ENCODE measurements around the gene CAPNS2. TPM values are rescaled to one million over a fixed set of nuclear protein-coding genes. Genes with fewer than 3 reads are reported as not detected.

CAPNS2 gene
- total RNA-seq, 1 donor from 2014 or later = 3.4 TPM

DNA sequence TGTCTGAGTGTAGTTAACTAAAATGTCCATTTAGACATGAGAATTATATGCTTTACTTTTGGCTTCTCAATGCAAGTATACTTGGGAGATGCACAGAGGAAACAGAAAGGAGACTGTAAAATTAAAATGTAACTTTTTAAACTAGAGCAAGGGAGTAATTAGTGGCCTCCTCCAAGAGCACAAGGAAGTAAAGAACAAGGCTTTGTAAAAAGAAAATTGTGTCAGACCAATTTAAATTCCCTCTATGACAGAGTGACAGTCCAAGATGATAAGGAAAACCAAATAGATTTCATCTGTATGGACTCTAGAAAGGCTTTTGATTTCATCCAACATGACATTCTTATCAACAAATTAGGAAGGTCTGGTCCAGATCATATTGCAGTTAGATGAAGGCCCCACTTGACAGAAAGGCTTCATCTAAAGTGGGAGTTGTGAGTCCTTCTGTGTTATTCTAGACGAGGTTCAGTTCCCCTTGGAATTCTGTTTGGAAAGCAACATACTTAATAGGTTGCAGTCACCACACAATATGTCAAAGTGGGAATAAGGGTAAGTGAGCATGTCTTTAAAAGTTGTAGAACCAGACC lies 6.5 kb upstream of the CAPNS2 start:
- no peak for DNase-seq (ENCODE audit: low read depth)
- no peak overlapping the region for H3K27ac Mint-ChIP-seq (ENCODE audit: unreplicated experiment)

DNA sequence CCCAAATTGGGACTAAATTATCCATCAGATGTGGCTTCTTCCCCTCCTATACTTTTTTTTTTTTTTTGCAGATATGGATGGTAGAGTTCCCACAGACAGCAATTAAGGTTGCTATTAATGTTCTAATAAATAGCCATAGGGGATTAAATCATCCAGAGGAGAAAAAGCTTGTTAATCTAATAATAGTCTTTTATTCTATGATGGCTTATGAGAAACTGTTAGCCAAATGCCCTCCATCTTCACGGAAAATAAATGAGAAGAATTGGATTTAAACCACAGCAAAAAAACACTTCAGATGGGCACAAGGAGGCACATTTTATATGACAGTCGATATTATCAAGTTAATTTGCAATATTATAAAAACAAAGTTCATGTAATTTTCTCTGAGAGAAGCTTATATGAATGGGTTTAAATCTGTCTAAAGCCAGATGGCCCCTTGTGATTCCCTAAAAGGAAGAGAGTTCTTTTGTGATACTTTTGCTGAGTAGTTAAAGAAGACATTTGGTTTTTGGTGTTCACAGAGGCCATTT lies 5.1 kb upstream of the CAPNS2 start:
- Histone ChIP-seq H3K79me2 (ENCODE audit: insufficient read depth, low read length) (no peaks in the 10 kb centered on the region), H3K27me3 (ENCODE audit: insufficient read depth, low read length) (no peaks in the 10 kb centered on the region), H3K9me3 (ENCODE audit: insufficient read depth, low read depth, low read length) (no peaks in the 10 kb centered on the region), H3K36me3 (ENCODE audit: insufficient read depth, low read length) (peaks cover 2% of the 10 kb centered on the region), H3K4me2 (ENCODE audit: low read length) (no peak overlapping the region), H3K9ac (ENCODE audit: low read length) (no peak overlapping the region), H3K4me1 (ENCODE audit: insufficient read depth, low read length) (peaks cover 13% of the 10 kb centered on the region), H2AFZ (ENCODE audit: low read depth, low read length) (no peak overlapping the region), H3K4me3 (ENCODE audit: insufficient read depth, low read depth, low read length) (no peak overlapping the region), H3K27ac (ENCODE audit: low read depth, low read length) (no peak overlapping the region), H4K20me1 (ENCODE audit: insufficient read depth, low read length) (peaks cover 6% of the 10 kb centered on the region)
- TF ChIP-seq, protein P1, sequence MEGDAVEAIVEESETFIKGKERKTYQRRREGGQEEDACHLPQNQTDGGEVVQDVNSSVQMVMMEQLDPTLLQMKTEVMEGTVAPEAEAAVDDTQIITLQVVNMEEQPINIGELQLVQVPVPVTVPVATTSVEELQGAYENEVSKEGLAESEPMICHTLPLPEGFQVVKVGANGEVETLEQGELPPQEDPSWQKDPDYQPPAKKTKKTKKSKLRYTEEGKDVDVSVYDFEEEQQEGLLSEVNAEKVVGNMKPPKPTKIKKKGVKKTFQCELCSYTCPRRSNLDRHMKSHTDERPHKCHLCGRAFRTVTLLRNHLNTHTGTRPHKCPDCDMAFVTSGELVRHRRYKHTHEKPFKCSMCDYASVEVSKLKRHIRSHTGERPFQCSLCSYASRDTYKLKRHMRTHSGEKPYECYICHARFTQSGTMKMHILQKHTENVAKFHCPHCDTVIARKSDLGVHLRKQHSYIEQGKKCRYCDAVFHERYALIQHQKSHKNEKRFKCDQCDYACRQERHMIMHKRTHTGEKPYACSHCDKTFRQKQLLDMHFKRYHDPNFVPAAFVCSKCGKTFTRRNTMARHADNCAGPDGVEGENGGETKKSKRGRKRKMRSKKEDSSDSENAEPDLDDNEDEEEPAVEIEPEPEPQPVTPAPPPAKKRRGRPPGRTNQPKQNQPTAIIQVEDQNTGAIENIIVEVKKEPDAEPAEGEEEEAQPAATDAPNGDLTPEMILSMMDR (IDR thresholded peaks at IDR 0.05; ENCODE audit: insufficient read depth, low read depth, low read length) = no peak
- no peak for TF ChIP-seq EZH2 (IDR thresholded peaks at IDR 0.05; ENCODE audit: insufficient read depth, low read length)
- peaks cover 6% of the 10 kb centered on the region for H3K4me1 Mint-ChIP-seq (ENCODE audit: low read depth, unreplicated experiment)
- H3K4me3 Mint-ChIP-seq (ENCODE audit: unreplicated experiment) = no peak overlapping the region
- FAIRE-seq = no peak
- peaks cover 21% of the 10 kb centered on the region for H3K36me3 Mint-ChIP-seq (ENCODE audit: low read depth, unreplicated experiment)
- H3K27ac Mint-ChIP-seq (ENCODE audit: unreplicated experiment) = no peak overlapping the region
- H3K9me3 Mint-ChIP-seq (ENCODE audit: unreplicated experiment) = no peaks in the 10 kb centered on the region
- no peaks in the 10 kb centered on the region for H3K27me3 Mint-ChIP-seq (ENCODE audit: low read depth, unreplicated experiment)
- no peak for DNase-seq (ENCODE audit: low read depth)

More for the DNA sequence above, 6.5 kb upstream of the CAPNS2 start:
- no peaks in the 10 kb centered on the region for H3K79me2 ChIP-seq (ENCODE audit: insufficient read depth, low read length)
- no peak overlapping the region for H3K4me2 ChIP-seq (ENCODE audit: low read length)
- TF ChIP-seq EZH2 (IDR thresholded peaks at IDR 0.05; ENCODE audit: insufficient read depth, low read length) = no peak
- TF ChIP-seq, protein P1 (IDR thresholded peaks at IDR 0.05; ENCODE audit: insufficient read depth, low read depth, low read length) = no peak
- no peaks in the 10 kb centered on the region for H3K9me3 ChIP-seq (ENCODE audit: insufficient read depth, low read depth, low read length)
- H3K27me3 ChIP-seq (ENCODE audit: insufficient read depth, low read length) = no peaks in the 10 kb centered on the region
- H3K4me3 ChIP-seq (ENCODE audit: insufficient read depth, low read depth, low read length) = no peak overlapping the region
- H3K36me3 Mint-ChIP-seq (ENCODE audit: low read depth, unreplicated experiment) = peaks cover 24% of the 10 kb centered on the region
- no peak for FAIRE-seq
- H3K9me3 Mint-ChIP-seq (ENCODE audit: unreplicated experiment) = no peaks in the 10 kb centered on the region
- H3K27me3 Mint-ChIP-seq (ENCODE audit: low read depth, unreplicated experiment) = no peaks in the 10 kb centered on the region
- H3K4me1 ChIP-seq (ENCODE audit: insufficient read depth, low read length) = peaks cover 13% of the 10 kb centered on the region
- H3K9ac ChIP-seq (ENCODE audit: low read length) = no peak overlapping the region
- H4K20me1 ChIP-seq (ENCODE audit: insufficient read depth, low read length) = peaks cover 6% of the 10 kb centered on the region
- H3K4me1 Mint-ChIP-seq (ENCODE audit: low read depth, unreplicated experiment) = peaks cover 8% of the 10 kb centered on the region
- no peak overlapping the region for H3K27ac ChIP-seq (ENCODE audit: low read depth, low read length)
- no peak overlapping the region for H2AFZ ChIP-seq (ENCODE audit: low read depth, low read length)
- H3K36me3 ChIP-seq (ENCODE audit: insufficient read depth, low read length) = peaks cover 5% of the 10 kb centered on the region
- H3K4me3 Mint-ChIP-seq (ENCODE audit: unreplicated experiment) = no peak overlapping the region

DNA sequence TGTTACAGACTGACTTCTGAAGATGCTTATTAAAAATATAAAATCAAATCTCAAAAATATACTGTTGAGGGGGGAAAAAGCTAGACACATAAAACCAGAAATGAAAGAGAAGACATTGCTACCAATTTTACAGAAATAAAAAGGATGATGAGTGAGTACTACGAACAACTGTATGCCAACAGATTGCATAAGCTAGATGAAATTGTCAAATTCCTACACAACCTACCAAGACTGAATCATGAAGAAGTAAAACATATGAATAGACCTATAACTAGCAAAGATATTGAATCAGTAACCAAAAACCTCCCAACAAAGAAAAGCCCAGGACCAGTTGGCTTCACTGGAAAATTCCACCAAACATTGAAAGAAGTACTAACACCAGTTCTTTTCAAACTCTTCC lies 3.5 kb upstream of the CAPNS2 start:
- Mint-ChIP-seq H3K36me3 (ENCODE audit: low read depth, unreplicated experiment) (peaks cover 21% of the 10 kb centered on the region), H3K27me3 (ENCODE audit: low read depth, unreplicated experiment) (no peaks in the 10 kb centered on the region), H3K4me1 (ENCODE audit: low read depth, unreplicated experiment) (peaks cover 6% of the 10 kb centered on the region), H3K4me3 (ENCODE audit: unreplicated experiment) (no peak overlapping the region), H3K27ac (ENCODE audit: unreplicated experiment) (no peak overlapping the region), H3K9me3 (ENCODE audit: unreplicated experiment) (no peaks in the 10 kb centered on the region)
- DNase-seq (ENCODE audit: low read depth) (peak; percentile 11), FAIRE-seq (no peak)
- Histone ChIP-seq H3K27ac (ENCODE audit: low read depth, low read length) (no peak overlapping the region), H3K36me3 (ENCODE audit: insufficient read depth, low read length) (peaks cover 12% of the 10 kb centered on the region), H3K4me2 (ENCODE audit: low read length) (no peak overlapping the region), H2AFZ (ENCODE audit: low read depth, low read length) (no peak overlapping the region), H4K20me1 (ENCODE audit: insufficient read depth, low read length) (peaks cover 6% of the 10 kb centered on the region), H3K4me3 (ENCODE audit: insufficient read depth, low read depth, low read length) (no peak overlapping the region), H3K27me3 (ENCODE audit: insufficient read depth, low read length) (no peaks in the 10 kb centered on the region), H3K9me3 (ENCODE audit: insufficient read depth, low read depth, low read length) (no peaks in the 10 kb centered on the region), H3K9ac (ENCODE audit: low read length) (no peak overlapping the region), H3K4me1 (ENCODE audit: insufficient read depth, low read length) (peaks cover 13% of the 10 kb centered on the region), H3K79me2 (ENCODE audit: insufficient read depth, low read length) (no peaks in the 10 kb centered on the region)
- TF ChIP-seq, protein P1 (IDR thresholded peaks at IDR 0.05; ENCODE audit: insufficient read depth, low read depth, low read length) = no peak
- TF ChIP-seq EZH2 (IDR thresholded peaks at IDR 0.05; ENCODE audit: insufficient read depth, low read length) = no peak
